Erythroblast (primary cell): ENCODE data around the gene SLC25A44.
"Not testable (repeated sequence)": the region's sequence is repeated elsewhere in the genome, so short reads cannot be mapped to it uniquely, and the experiment has no call there.

Experiments used
- GATA1 ChIP-seq: IDR thresholded peaks from 2 replicates; pipeline ENCODE4 v1.6.1; 2011; ENCODE audit warnings: low read depth, mild to moderate bottlenecking, control low read depth, low read length, moderate library complexity
- POLR2A ChIP-seq: IDR thresholded peaks from 2 replicates; pipeline ENCODE4 v1.6.1; 2011; ENCODE audit warnings: mild to moderate bottlenecking, low read length

GRCh38 chr1:156182010-156182779 is 11.7 kb upstream of the SLC25A44 start:
- TF ChIP-seq POLR2A, GATA1: not testable (repeated sequence)
